Measurements from ENCODE around the gene MAPKAP1.
A peak's percentile ranks its signal among the peaks of the same experiment; 100 is the strongest.

MAPKAP1 gene

DNA sequence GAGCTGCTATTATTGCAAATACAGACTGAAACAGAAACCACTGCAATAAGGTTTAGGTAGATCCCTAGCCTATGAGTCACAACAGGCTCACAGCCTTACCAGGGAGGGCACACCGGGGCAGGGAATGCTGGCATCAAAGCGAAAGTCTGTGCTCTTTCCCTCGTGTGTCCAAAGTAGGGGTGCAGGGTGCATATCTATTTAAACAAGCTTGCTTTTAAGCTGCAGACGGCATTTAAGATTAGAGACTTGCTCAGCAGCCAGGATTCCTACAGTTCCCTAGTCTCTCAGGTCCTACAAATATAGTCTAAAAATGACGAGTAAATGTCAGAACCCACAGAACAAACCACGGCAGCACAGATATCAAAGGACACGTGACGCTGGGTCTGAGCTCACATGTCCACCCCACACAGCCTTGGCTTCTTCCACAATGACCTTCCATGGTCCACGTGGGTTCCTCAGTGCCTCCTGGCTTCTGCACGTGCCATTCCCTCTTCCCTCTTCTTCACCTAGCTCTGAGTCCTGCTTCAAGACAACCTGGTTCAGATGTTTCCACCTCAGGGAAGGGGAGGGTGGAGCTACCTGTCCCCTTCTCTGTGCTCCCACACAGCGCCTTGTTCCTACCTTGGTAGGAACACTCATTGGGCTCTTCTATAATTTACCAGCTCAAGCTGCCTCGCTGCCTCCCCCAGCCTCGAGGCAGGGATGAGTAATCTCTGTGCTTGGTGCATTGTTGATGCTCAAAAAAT, 193.2 kb downstream of the MAPKAP1 start:
- peak; percentile 52 for DNase-seq (ENCODE audit: low spot score)

DNA sequence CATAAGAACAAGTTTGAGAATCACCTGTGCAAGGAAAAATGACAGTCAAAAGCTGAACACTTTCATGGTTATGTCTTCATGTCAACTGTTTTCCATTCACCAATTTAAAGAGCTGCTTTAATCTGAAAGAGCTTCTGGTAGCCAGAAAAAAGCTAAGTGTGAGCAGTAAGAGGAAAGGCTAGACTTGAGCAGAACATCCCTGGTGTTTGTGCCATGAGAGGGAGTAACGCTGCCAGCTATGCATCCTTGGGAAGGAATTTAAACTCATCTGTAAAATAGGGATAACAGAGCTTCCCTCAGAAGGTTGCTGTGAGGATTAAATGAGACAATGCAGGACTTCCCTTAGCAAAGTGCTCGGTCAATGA, 193.7 kb downstream of the MAPKAP1 start:
- no peak for DNase-seq (ENCODE audit: low spot score)

DNA sequence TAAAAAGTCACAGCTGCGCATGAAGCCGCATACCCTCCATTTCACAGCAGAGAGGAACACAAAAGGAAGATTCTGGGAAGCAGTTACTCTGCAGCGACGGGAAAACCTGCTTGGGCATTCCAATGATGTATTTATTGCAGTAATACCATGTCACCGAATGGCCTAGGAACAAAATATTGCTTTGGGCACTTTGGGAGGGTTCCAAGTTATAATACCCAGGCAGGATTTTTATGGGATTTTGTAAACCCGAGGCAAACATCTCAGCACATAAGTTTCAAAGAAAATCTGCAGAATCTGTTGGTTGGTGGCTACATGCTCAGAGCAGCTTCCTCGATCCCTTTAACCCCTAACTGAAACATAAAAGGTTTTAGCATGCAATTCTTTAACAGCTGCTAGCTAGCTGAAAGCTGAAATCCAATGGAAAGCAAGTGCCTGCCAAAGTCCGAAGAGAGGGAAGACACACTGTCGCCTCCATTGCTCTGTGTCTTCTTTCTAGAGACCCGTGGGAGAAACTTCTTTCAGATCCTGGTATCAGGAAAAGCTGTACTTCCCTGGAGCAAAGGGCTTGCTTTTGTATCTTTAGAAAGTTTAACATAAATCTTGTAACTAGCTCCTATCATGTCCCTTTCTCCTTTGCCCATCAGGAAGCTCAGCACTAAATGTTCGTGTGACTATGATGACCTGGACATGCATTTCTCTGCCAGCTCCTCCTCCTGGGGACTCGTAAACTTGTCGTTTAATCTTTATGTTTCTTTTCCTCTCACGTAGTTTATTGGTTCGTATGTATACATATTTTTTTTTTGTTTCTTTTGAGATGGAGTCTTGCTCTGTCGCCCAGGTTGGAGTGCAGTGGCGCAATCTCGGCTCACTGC, 195.0 kb downstream of the MAPKAP1 start:
- no peak for DNase-seq (ENCODE audit: low spot score)

DNA sequence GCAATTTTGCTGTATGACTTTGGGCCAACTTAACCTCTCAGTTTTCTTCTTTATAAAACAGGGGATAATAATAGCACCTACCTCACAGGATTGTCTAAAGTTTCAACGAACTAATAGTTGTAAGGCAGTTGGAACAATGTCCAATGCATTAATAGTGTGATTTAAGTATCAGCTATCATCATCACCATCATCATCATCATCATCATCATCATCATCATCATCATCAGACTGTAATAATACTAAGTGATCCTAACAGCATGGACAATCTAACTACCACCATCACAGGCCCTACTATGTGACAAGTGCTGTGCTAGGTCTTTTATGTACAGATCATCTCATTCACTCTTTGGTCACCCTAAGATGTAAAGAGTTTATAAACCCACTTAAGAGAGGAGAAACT, 196.0 kb downstream of the MAPKAP1 start:
- DNase-seq (ENCODE audit: low spot score): no peak

DNA sequence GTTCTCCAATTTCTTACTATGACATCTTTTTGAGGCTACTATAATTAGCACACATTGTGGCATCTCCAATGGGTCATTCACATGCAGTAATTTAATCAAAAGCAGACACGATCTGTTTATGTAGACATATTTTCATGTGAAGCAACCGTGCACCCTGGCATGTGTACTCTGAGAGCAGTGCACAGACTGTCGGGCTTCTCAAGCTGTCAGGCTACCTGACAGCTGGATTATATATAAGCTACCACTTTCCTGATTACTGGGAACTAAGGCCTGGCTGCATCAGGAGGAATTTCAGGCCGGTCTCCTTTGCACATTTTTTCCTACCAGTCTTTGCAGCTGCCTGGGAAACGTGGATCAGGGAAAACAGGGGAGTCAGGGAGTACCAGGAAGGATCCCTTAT, 197.5 kb downstream of the MAPKAP1 start:
- peak; percentile 74 for DNase-seq (ENCODE audit: low spot score)

DNA sequence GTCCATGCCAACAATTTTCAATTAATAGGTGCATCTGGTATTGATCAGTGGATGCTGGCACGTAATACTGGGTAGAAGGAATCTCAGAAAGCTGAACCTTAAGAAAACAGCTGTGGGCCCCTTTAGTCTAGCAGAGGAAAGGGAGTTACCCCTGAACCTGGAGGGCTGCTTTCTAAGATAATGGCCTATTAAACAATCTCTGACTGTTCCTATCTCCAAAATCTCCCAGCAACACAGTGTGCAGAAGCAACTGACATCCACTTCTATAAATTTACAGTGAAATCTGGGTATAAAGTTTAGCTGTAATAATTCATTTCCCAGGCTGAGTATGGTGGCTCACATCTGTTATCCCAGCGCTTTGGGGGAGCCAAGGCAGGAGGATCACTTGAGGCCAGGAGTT, 198.8 kb downstream of the MAPKAP1 start:
- DNase-seq (ENCODE audit: low spot score): no peak

DNA sequence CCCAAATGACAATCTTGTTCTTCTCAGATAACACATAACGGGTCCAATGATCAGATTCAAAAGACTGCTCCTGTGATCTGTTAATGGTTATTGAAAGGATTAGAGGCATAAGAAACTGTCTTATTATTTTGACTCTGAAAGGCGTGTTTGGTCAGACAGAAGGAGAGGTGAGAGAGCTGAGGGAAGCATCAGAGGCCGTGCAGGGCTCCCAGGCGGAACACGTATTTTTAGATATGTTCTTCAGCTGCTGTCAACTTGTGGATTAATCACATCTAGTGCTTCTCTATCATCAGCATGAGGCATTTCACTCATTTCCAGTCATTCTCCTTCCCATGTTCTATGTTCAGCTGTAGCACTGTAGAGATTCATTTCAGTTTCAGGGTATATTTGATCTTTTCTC, 199.8 kb downstream of the MAPKAP1 start:
- DNase-seq (ENCODE audit: low spot score): no peak

DNA sequence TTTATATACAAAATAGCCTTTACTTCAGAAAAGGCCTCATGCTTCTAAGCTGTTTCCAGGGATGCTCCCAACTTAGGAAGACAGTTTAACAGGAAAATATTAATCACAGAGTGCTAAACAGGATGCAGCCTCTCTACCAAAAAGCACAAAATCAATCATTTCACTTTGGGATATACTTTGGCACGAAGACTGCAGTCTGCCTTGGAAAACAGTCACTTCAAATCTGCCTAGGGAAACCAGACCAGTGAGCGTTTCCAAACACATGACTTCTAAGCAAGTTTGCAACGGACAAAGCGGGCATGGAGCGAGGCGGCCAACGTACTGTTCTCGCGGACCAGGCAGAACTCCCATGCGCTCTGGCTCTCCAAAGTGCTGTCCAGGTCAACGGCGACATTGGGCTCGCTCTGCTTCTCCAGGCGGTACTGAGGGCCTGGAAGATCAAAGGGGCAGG, 201.0 kb downstream of the MAPKAP1 start:
- no peak for DNase-seq (ENCODE audit: low spot score)

DNA sequence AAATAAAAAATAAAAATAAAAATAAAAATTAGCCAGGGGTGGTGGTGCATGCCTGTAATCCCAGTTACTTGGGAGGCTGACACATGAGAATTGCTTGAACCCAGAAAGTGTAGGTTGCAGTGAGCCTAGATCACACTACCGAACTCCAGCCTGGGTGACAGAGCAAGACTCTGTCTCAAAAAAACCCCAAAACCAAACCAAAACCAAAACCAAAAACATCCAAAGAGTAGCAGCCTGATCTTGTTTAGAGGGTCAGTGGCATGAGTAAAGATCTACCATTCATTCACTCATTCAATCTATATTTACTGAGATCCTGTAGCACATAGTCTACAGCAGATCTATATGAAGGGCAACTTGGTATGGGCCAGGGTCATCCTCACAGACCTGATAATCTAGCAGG, 202.4 kb downstream of the MAPKAP1 start:
- DNase-seq (ENCODE audit: low spot score): no peak

DNA sequence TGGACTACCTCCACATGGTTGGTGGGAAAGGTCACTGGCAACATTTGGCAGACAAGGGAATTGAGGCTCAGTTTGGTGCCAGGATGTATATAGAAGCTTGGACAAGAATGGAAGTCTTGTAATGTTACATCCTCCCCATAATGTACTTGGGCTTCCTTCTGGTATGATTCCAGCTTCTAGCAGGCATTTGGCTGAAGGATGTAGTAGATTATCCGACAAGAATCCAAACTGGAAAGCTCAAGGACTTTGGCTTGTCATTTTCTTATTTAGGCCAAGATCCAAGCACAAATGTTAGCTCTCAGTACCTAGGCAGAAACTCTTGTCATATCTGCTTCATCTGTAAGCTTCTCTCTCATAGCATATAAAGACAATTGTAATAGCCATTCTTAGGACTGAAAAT, 209.1 kb downstream of the MAPKAP1 start:
- DNase-seq (ENCODE audit: low spot score): no peak

DNA sequence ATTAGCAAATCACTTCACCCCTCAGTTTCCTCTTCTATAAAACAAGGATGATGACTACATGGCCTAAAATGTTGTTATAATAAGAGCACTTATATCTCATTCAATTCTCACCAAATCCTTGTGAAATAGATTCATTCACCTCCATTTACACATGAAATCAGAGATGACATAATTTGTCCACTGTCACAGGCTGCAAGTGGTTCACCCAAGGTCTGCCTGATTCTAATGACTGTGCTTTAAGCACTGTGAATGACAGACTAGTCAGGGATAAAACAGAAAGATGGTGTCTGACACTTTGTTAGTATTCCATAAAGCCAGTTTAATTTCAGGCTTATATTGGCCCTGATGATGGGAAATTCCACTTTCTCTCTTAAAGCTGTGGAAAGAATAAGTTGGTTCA, 209.5 kb downstream of the MAPKAP1 start:
- DNase-seq (ENCODE audit: low spot score): no peak

DNA sequence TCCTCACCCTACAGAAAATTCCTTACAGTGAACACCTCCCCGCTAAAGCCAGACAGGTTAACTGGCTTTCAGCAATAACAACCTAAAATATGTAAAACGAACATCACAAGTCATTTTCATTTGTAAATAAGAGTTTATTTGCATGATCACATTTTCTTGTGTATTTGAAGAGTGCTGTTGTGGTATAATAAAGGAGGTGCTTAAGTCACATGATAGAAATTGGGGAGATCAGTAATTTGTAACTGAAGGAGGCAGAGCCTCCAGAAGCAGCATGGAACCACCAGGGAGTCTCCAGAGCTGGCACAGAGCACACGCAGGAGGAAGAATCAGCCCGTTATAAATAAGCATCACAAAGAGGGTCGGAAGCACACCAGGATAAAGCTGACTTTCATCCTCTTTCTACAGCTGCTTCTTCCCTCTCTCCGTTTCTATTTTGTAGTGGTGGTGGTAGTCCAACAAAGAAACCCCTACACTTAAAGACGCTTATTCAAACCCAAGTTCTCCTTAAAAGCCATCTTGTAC, 210.6 kb downstream of the MAPKAP1 start:
- no peak for DNase-seq (ENCODE audit: low spot score)

DNA sequence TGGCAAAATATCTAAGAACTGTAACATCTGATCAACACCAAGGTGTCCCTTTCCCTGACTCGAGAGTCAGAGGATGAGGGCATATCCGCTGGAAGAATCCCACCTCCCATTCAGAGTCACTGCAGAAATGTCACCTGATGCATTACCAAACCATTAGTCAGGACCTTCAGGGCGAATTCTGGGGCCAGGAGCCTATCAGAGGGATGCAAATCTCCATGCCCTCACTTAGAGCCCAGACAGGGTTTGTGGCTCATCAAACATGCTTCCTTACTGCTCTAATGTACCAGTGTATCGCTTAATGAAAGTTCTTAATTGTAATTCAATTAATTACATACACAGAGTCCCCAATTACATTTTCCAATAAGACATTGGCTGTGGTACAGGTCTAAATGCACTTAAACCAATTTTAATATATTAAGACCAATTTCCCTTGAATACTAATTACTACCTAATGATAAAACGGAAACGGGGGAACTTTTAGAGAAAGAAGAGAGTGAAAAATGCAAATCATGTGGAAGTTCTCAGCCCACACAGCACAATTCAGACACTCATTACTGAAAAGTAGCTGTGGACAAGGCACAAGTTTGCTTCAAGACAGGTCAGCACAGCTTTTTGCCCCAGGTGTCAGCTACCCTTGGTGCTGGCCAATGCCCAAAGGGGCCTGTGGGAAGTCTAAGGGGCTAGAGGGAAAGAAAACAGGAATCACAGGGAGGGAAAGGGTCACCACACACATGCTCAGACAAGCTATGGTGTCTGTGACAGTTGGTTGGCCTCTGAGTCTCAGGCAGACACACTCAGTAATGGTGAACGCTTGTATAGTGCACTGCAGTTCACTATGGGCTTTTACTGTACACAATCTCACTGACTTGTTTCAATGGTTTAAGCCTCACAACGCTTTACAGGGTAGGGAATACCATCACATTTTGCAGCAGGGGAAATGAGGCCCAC, 211.6 kb downstream of the MAPKAP1 start:
- DNase-seq (ENCODE audit: low spot score): no peak

DNA sequence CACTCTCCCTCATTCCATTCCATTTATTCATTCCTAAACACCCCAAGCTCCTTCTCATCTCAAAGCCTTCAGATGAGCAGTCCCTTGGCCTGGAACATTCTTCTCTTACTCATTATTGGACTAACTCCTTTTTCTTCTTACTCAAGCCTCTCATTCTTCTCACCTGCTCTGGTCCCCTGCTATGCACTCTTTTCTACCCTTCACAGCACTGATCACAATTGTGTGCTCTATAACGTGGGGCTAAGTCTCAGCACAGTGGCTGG, 212.4 kb downstream of the MAPKAP1 start:
- DNase-seq (ENCODE audit: low spot score): peak; percentile 42

DNA sequence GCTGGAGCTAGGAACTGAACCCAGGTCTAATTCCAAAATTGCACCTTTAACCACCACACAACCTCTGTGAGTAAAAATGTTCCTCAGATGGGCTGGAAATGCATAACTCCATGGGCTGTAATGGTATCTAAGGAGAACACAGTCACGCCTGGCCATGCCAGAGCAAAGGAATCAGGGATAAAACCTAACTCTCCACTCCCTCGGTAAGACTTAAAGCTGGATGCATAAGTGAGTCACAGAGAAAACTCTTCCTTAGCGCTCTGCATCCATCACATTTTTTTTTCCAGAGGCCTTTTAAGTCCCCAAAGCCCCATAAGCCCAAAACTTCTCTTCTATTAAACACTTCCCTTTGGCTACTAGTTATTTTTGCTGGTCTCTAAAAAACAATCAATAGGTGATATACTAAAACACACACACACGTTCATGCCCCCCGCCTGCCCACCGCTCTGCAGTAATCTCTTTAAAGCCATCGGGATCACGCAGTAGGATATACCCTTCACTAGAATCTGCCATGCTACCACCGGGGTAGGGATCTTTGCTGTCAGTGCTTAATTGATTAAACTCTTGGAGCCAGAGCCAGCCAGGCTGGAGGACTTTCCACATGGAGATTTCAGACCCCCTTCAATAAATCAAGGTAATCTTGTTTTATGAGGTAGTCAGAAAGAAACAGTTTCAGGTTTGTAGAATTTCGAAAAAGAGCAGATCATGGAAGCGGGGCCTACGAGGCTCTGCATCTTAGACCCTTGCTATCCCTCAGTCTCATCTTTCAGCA, 212.9 kb downstream of the MAPKAP1 start:
- no peak for DNase-seq (ENCODE audit: low spot score)

DNA sequence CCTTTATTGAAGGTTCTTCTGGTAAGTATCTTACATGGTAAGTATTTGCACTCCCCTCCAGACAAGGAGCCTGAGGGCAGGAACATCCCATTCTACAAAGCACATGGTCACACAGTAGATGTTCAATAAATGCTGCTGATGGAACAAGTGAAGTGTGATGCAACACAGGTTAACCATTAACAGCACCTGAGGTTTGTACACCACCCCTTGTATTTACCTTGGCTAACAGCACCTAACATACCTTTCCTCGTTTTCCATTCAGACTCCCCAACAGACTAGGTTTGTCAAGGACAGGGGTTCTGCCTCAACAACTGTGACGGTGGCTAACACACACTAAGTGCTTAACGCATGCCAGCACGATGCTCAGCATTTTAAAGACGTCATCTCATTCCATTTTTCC, 213.6 kb downstream of the MAPKAP1 start:
- DNase-seq (ENCODE audit: low spot score): no peak

DNA sequence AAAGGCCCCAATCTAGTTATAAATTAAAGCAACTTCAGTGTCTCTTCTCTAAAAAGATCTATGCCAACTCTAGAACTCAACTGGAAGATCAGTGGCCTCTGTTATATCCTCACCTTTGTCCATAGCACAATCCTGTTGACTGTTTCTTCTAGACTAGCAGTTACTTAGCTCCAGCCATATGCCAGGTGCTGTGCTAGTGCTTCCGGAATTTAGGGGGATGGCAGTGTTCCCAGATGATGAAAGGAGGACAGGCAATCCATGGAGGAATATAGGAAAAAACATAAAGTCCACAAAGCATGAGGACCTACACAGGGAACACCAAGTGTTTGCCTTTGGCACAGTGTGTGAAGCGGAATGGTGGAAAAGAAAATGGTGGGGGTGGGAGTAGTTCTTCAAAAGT, 214.3 kb downstream of the MAPKAP1 start:
- DNase-seq (ENCODE audit: low spot score): no peak

DNA sequence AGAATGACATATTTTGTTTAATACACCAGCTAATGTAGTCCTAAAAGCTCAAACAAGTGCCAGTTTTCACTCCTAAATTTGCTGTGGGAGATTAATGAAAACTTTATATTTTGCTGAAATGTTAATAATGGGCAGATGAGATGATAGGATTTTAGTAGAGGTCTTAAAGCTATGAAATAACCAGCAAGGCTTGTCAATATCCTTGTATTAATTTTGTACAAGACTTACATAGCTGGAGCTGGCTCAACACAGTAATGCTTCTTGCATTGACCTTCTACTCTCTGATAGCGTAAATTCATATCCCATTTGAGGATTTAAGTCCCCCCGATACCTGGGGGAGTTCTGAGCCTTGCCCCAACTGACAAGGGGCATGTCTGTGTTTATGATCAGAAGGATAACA, 219.2 kb downstream of the MAPKAP1 start:
- no peak for DNase-seq (ENCODE audit: low spot score)

DNA sequence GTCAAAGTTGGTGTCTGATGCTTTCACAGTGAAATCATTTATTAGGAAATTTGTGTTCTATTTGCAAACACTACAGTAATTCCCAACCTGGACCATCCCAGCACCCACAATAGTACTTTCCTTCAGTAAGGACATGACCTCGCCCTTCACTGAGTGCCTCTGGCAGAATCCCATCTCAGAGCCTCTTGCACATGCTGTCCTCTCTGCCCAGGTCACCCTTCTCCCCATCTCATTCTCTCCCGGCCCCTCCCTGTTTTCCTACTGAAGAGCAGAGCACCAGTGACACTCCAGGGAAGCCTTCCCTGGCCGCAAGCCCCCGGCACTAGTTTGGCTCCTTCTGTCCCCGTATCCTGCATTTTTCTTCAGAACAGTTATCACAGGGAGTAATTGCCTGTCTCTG, 220.4 kb downstream of the MAPKAP1 start:
- peak; percentile 32 for DNase-seq (ENCODE audit: low spot score)

DNA sequence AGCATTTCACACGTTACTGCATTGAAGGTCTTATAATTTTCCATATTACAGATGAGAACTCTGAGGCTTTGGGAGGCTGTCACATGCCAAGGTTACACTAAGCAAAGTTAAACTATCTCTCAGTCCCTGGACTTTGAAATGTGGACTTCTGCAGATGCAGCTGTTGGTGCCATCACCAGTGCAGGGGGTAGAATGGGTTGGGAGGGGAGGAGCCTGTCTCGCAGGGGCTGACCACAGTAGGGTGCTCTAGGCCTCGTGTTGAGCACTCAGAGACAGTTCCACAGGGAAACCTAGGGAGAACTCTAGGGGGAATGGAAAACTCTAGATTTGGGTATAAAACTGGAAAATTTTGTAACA, 220.9 kb downstream of the MAPKAP1 start:
- no peak for DNase-seq (ENCODE audit: low spot score)

DNA sequence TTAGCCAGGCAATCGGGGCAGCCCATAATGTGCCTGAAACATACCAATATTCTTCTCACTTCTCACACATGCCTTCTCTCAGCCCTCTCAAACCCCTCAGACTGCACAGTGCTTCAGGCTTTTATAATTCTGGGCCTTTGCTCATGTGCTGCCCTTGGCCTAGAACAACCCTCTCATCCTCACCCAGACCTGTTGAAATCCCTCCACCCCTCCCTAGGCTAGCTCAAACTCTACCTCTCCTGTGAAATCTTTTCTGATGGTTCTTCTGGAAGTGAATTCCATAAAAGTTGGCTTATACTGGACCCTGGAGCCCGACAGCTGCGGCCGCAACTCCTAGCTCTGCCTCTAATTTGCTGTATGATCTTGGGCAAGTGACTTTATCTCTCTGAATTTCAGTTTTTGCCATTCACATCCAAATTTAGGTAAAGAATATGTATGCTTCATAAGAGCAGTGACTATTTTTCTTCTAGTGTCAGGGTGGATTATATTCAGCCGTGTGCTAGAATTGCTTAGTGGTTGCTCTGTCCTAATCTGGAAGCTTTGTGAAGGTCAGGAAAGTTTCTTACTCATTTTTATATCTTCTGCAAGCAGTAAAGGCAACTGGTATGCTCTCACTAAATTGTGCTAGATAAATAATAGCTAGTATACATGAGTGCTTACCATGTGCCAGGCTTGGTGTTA, 221.4 kb downstream of the MAPKAP1 start:
- DNase-seq (ENCODE audit: low spot score): no peak
